Endometrial microvascular endothelial cells (primary cell): ENCODE data around the gene ACSS1. TPM values are rescaled to one million over a fixed set of nuclear protein-coding genes. Genes with fewer than 3 reads are reported as not detected.

Experiments used
- in situ Hi-C: cut with HindIII; loops from 2 replicates; pipeline ENCODE4 v1.10.0; 2017; ENCODE audit warnings: low sequenced_read_pairs, low pct_unique_long_range_greater_than_20kb; ENCODE audit errors: inconsistent ontology term
- total RNA-seq: library from RNA; depleted of rRNA; stranded (reverse); fragments of >200 nt; gene quantifications from one replicate; pipeline ENCODE4 v1.2.3, GENCODE V29; 2015; ENCODE audit errors: inconsistent ontology term

Gene ACSS1
- total RNA-seq, 1 donor from 2014 or later, result 4.5 TPM

GRCh38 chr20:24989162-24989561 is 68.8 kb downstream of the ACSS1 start:
- in situ Hi-C loops, result no loop called here

- in situ Hi-C loops, result no loop called here
Measured at GRCh38 chr20:24987873-24988835, 69.8 kb downstream of the ACSS1 start.

GRCh38 chr20:24987244-24987643 is 70.7 kb downstream of the ACSS1 start:
- in situ Hi-C loops, result no loop called here

- in situ Hi-C loops, result no loop called here
Measured at GRCh38 chr20:24986436-24987015, 71.4 kb downstream of the ACSS1 start.

GRCh38 chr20:24985802-24986201 is 72.1 kb downstream of the ACSS1 start:
- in situ Hi-C loops, result no loop called here

- in situ Hi-C loops, result no loop called here
Measured at GRCh38 chr20:24984961-24985640, 72.8 kb downstream of the ACSS1 start.

- in situ Hi-C loops, result no loop called here
Measured at GRCh38 chr20:24983896-24984295, 74.0 kb downstream of the ACSS1 start.

GRCh38 chr20:24981790-24982189 is 76.1 kb downstream of the ACSS1 start:
- in situ Hi-C loops, result no loop called here

- in situ Hi-C loops, result no loop called here
Measured at GRCh38 chr20:24981282-24981681, 76.7 kb downstream of the ACSS1 start.

GRCh38 chr20:24980291-24981053 is 77.5 kb downstream of the ACSS1 start:
- in situ Hi-C loops, result no loop called here

GRCh38 chr20:24979036-24979960 is 78.6 kb downstream of the ACSS1 start:
- in situ Hi-C loops, result no loop called here

- in situ Hi-C loops, result no loop called here
Measured at GRCh38 chr20:24978513-24978912, 79.4 kb downstream of the ACSS1 start.

- in situ Hi-C loops, result no loop called here
Measured at GRCh38 chr20:24977797-24978196, 80.1 kb downstream of the ACSS1 start.

GRCh38 chr20:24977336-24977735 is 80.6 kb downstream of the ACSS1 start:
- in situ Hi-C loops, result no loop called here

GRCh38 chr20:24972341-24972740 is 85.6 kb downstream of the ACSS1 start:
- in situ Hi-C loops, result no loop called here

GRCh38 chr20:24971376-24972101 is 86.4 kb downstream of the ACSS1 start:
- in situ Hi-C loops, result no loop called here

- in situ Hi-C loops, result no loop called here
Measured at GRCh38 chr20:24970754-24971153, 87.2 kb downstream of the ACSS1 start.
